HG02943 (cell line): Measurements from ENCODE around the gene HRH1.

ENCODE experiments used
- ATAC-seq: cut with Tn5 transposase; IDR thresholded peaks from one replicate; pipeline ENCODE4 v1.9.1; 2021; ENCODE audit warnings: mild to moderate bottlenecking, low read depth, moderate library complexity; ENCODE audit not compliant: unreplicated experiment

HRH1 gene

GRCh38 chr3:11272906-11273574 is 118.7 kb downstream of the HRH1 start:
- ATAC-seq: no peak

- no peak for ATAC-seq
These were observed 119.6 kb downstream of the HRH1 start for GRCh38 chr3:11273891-11274291.

- no peak for ATAC-seq
These were observed 120.4 kb downstream of the HRH1 start for GRCh38 chr3:11274566-11275142.

GRCh38 chr3:11275926-11276325 is 121.6 kb downstream of the HRH1 start:
- ATAC-seq: no peak

- no peak for ATAC-seq
These were observed 122.6 kb downstream of the HRH1 start for GRCh38 chr3:11276901-11277300.

GRCh38 chr3:11282250-11283138 is 128.2 kb downstream of the HRH1 start:
- no peak for ATAC-seq

- ATAC-seq: no peak
These were observed 128.8 kb downstream of the HRH1 start for GRCh38 chr3:11283139-11283475.

GRCh38 chr3:11284011-11284410 is 129.7 kb downstream of the HRH1 start:
- no peak for ATAC-seq

GRCh38 chr3:11285471-11285870 is 131.2 kb downstream of the HRH1 start:
- no peak for ATAC-seq

GRCh38 chr3:11287404-11287803 is 133.1 kb downstream of the HRH1 start:
- no peak for ATAC-seq

- no peak for ATAC-seq
These were observed 133.8 kb downstream of the HRH1 start for GRCh38 chr3:11288021-11288491.

- peak; percentile 67 for ATAC-seq
These were observed 134.7 kb downstream of the HRH1 start for GRCh38 chr3:11288786-11289637.

GRCh38 chr3:11289864-11290263 is 135.6 kb downstream of the HRH1 start:
- ATAC-seq: no peak

GRCh38 chr3:11290743-11291680 is 136.7 kb downstream of the HRH1 start:
- ATAC-seq: no peak

- ATAC-seq: no peak
These were observed 137.5 kb downstream of the HRH1 start for GRCh38 chr3:11291808-11292207.

GRCh38 chr3:11297126-11297525 is 142.8 kb downstream of the HRH1 start:
- no peak for ATAC-seq

- peak; percentile 81 for ATAC-seq
These were observed 146.7 kb downstream of the HRH1 start for GRCh38 chr3:11300970-11301369.

- no peak for ATAC-seq
These were observed 148.2 kb downstream of the HRH1 start for GRCh38 chr3:11302444-11302843.

- no peak for ATAC-seq
These were observed 149.9 kb downstream of the HRH1 start for GRCh38 chr3:11304175-11304574.
